ENCODE results near the gene SKP2. TPM values are rescaled to one million over a fixed set of nuclear protein-coding genes. Genes with fewer than 3 reads are reported as not detected.

SKP2 gene
- total RNA-seq, 6 experiments from 2014 or later = 58.4 to 71.6 (median 67.9) TPM

- H3K4me3 Mint-ChIP-seq = peak overlapping the region; percentile 95
- H3K27ac Mint-ChIP-seq = peak overlapping the region; percentile 65
- no peak for DNase-seq
- TF ChIP-seq CTCF (IDR thresholded peaks at IDR 0.05) = no peak
- no peaks in the 10 kb centered on the region for H3K9me3 Mint-ChIP-seq
- peaks cover 6% of the 10 kb centered on the region for H3K27me3 Mint-ChIP-seq (ENCODE audit: insufficient read depth)
- peaks cover 41% of the 10 kb centered on the region for H3K36me3 Mint-ChIP-seq (ENCODE audit: low read depth)
- H3K4me1 Mint-ChIP-seq (ENCODE audit: low read depth) = peaks cover 74% of the 10 kb centered on the region
These were observed 1.4 kb downstream of the SKP2 start for GRCh38 chr5:36153298-36153677.

DNA sequence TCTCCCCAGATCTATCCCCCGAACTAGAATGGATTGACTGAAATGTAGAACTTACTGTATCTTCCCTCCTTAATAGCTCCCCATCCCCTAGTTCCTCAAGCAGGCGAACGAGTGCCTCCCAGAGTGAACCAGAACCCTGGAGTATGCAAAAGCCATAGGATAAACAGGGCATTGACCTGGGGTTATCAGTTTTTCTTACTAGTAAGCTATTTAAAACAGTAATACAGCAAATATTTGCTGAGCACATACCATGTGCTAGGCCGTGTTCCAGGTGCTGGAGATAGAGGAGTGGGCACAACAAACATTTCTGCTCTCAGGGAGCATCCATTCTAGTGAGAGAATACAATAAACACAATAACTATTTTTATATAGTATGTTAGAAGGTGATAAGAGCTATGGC, 1.8 kb downstream of the SKP2 start:
- Mint-ChIP-seq H3K36me3 (ENCODE audit: low read depth) (peaks cover 46% of the 10 kb centered on the region), H3K9me3 (no peaks in the 10 kb centered on the region), H3K4me3 (peak overlapping the region; percentile 95), H3K4me1 (ENCODE audit: low read depth) (peaks cover 74% of the 10 kb centered on the region), H3K27ac (peak overlapping the region; percentile 65), H3K27me3 (ENCODE audit: insufficient read depth) (peaks cover 6% of the 10 kb centered on the region)
- no peak for DNase-seq
- TF ChIP-seq CTCF (IDR thresholded peaks at IDR 0.05) = no peak

GRCh38 chr5:36155291-36155690, 3.4 kb downstream of the SKP2 start:
- TF ChIP-seq CTCF (IDR thresholded peaks at IDR 0.05) = no peak

DNA sequence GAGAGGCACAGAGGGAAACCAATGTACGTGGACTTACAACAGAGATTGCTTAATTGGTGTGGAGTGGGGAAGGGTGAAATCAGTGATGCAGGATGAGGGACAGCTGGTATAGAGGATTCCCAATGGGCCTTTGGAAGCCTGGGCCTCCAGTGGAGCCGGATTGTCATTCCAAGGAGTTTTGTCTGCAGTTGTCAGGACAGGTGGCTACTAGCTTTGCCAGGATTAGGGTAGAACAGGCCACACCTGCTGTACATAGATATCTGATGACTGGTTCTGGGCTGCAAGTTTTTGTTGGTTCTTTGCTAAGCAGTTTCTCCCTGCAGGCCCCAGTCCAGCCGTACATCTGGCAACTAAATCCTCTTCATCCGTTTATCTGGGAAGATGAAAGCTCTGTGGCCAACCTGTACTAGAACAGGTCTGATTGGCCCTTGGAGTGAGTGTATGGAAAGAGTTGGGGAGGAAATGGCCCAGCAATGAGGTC, 4.2 kb downstream of the SKP2 start:
- no peaks in the 10 kb centered on the region for H3K9me3 Mint-ChIP-seq
- peaks cover 51% of the 10 kb centered on the region for H3K36me3 Mint-ChIP-seq (ENCODE audit: low read depth)
- H3K27me3 Mint-ChIP-seq (ENCODE audit: insufficient read depth) = peaks cover 4% of the 10 kb centered on the region
- TF ChIP-seq CTCF (IDR thresholded peaks at IDR 0.05) = no peak
- peak; percentile 70 for DNase-seq
- peak overlapping the region; percentile 88 for H3K27ac Mint-ChIP-seq
- H3K4me1 Mint-ChIP-seq (ENCODE audit: low read depth) = peaks cover 68% of the 10 kb centered on the region
- peak overlapping the region; percentile 64 for H3K4me3 Mint-ChIP-seq

More at GRCh38 chr5:36155291-36155690, 3.4 kb downstream of the SKP2 start:
- Mint-ChIP-seq H3K36me3 (ENCODE audit: low read depth) (peaks cover 50% of the 10 kb centered on the region), H3K27ac (peak overlapping the region; percentile 88), H3K27me3 (ENCODE audit: insufficient read depth) (peaks cover 6% of the 10 kb centered on the region), H3K9me3 (no peaks in the 10 kb centered on the region), H3K4me1 (ENCODE audit: low read depth) (peaks cover 74% of the 10 kb centered on the region), H3K4me3 (peak overlapping the region; percentile 64)
- no peak for DNase-seq

GRCh38 chr5:36156619-36157018, 4.7 kb downstream of the SKP2 start:
- Mint-ChIP-seq H3K27ac (peak overlapping the region; percentile 88), H3K9me3 (no peaks in the 10 kb centered on the region), H3K4me1 (ENCODE audit: low read depth) (peaks cover 68% of the 10 kb centered on the region), H3K36me3 (ENCODE audit: low read depth) (peaks cover 55% of the 10 kb centered on the region), H3K27me3 (ENCODE audit: insufficient read depth) (peaks cover 3% of the 10 kb centered on the region), H3K4me3 (peak overlapping the region; percentile 64)
- DNase-seq = peak; percentile 79
- no peak for TF ChIP-seq CTCF (IDR thresholded peaks at IDR 0.05)

GRCh38 chr5:36158144-36158543, 6.2 kb downstream of the SKP2 start:
- DNase-seq = no peak
- peak overlapping the region; percentile 59 for H3K4me3 Mint-ChIP-seq
- H3K36me3 Mint-ChIP-seq (ENCODE audit: low read depth) = peaks cover 64% of the 10 kb centered on the region

More at GRCh38 chr5:36158144-36158543, 6.2 kb downstream of the SKP2 start:
- peaks cover 3% of the 10 kb centered on the region for H3K27me3 Mint-ChIP-seq (ENCODE audit: insufficient read depth)
- no peak for TF ChIP-seq CTCF (IDR thresholded peaks at IDR 0.05)
- peaks cover 67% of the 10 kb centered on the region for H3K4me1 Mint-ChIP-seq (ENCODE audit: low read depth)
- no peaks in the 10 kb centered on the region for H3K9me3 Mint-ChIP-seq
- H3K27ac Mint-ChIP-seq = peak overlapping the region; percentile 88

Data from HFFc6 (cell line).